Testis (tissue), 2 donors: Measurements from ENCODE around the gene FAM107A.

Experiments
- CTCF ChIP-seq, 3 experiments: fragments of 450-650 bp in 2 of 3; fragments of 200-600 bp in 1 of 3; sonication (generic) in 1 of 3; IDR thresholded peaks; one replicate each; pipeline ENCODE4 v1.5.1; 2016 to 2019; ENCODE audit warnings: antibody characterized with exemption in 3 of 3, mild to moderate bottlenecking in 2 of 3, moderate library complexity in 1 of 3
- POLR2A ChIP-seq: fragments of 450-650 bp; IDR thresholded peaks from one replicate; pipeline ENCODE4 v1.6.1; 2017; ENCODE audit warnings: antibody characterized with exemption, mild to moderate bottlenecking, moderate library complexity

DNA sequence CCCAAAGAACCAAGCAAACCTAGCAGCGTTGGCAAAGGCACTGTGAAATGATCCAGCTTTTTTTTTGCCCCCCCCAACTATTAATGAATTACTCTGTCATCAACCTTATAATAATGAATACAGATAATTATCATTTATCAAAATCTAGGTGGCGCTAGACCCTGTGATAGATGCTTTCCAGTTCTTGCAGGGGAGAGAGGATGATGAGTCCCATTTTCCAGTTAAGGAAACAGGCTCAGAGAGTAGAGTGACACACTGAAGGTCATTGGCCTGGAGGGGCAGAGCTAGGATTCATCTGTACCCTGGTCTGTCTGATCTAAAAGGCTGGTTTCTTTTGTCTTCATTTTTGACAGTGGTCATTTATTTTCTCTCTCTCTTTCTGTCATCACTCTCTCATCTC is 45.2 kb downstream of the FAM107A start:
- TF ChIP-seq CTCF (IDR thresholded peaks at IDR 0.05) (no peak), POLR2A (no peak)
